ENCODE results near the gene TLCD2.
"Not testable (repeated sequence)": the region's sequence is repeated elsewhere in the genome, so short reads cannot be mapped to it uniquely, and the experiment has no call there.

TLCD2 gene

DNA sequence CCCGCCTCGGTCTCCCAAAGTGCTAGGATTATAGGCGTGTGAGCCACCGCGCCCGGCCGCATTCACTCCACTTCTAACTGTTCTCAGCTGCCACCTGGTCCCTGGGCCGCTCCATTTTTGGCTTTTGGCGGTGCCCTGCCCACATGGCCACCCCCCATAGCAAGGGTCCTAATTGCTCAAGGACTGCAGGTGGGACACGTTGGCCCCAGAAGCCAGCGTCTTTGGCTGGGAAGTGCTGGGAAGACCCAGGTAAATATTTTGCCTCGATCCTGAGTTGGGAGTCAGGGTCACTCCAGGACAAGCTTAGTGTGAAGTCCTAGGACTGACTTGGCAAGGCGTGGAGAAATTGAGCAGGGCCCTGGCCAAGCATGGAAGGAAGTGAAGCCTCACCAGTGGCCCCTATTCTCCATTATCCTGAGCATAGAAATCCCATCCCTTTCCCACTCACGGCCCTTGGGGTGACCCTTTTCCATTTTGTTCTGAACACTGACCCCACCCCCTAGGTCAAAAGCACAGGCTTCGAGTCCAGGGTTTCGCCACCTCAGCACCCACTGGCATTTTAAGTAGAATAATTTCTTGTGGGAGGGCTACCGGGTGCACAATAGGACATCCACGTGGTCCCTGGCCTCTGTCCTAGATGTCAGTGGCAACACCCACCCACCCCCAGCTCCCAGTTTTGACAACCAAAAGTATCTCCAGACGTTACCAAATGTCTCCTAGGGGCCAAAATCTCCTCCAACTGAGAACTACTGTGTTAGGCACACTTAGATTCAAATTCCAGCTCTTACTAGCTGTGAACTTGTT lies 8.4 kb upstream of the TLCD2 start:
- DNase-seq (ENCODE audit: low read depth in 2 of 2, low spot score in 1 of 2), result no peak

DNA sequence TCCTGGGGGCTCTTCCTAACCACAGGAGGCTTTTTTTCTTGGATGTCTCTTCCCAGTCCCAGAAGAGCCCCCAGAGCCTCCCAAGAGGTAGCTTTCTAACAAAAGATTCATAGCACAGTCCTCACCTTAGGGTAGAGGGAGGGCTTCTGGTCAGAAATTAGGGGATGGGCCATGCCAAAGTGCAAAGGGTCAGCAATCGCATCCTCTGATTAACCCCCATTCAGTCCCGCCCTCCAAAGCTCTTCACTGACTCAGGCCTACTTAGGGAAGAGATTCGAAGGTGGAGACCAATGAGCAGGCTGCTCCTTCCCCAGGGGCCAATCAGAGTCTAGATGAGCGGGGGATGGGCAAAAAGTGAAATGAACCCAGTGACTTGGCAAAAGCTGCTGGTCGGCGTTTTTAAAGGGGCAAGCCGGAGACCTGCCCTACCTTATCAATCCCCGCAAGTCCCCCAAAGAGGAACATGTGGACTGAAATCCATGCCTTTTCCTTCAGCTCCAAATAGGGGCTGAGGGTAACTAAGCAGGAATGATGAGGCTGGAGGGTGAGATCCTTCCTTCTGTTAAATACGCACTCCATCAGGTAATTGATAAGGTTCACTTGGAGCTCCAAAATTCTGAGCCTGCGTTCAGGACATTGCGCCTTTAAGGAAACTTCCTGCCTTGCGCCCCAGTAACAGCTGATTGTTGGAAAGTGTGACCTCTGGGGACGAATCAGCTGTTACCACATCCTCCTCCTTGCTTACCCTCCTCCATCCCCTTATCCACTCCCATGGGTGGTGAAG lies 6.9 kb upstream of the TLCD2 start:
- peak; percentile 65 to 75 for DNase-seq (ENCODE audit: low read depth in 2 of 2, low spot score in 1 of 2)

DNA sequence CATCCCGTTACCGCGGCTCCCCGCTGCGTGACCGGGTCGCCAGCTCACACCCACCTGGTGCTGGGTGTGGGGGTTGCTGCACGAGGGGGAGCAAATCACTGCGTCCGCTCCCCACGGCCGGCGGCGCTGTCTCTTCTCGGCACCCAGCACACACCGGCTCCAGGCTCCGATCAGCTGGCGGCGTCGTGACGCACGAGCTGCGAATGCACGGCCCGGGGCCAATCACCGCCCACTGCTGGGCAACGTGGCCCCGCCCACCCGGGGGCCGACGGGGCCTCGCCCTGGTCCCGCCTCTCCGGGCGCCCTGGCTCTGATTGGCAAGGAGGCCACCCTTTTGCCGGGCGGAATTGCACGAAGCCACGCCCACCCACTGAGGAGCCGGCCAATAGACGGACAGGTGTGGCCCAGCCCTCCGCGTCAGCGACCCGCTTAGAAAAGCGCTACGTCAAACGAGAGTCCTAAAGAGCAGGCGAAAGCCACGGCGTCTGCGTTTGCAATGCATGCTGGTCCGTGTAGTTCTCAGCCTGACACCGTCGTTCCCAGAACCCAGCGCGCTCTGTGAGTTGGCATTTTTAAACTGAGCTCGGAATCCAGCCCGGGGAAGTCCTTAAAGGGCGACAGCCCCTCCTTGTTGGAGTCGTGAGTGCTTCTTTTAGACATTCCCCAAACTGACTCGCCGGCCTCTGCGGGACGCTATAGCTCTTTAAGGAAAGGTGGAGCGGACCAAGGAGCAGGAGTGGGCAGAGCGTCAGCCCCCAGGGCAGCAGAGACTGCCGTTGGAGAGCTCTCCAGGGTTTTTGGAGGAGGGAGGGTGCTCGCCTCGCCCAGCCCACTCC lies 6.1 kb upstream of the TLCD2 start:
- DNase-seq (ENCODE audit: low read depth in 2 of 2, low spot score in 1 of 2), result peak; percentile 98 to 100

DNA sequence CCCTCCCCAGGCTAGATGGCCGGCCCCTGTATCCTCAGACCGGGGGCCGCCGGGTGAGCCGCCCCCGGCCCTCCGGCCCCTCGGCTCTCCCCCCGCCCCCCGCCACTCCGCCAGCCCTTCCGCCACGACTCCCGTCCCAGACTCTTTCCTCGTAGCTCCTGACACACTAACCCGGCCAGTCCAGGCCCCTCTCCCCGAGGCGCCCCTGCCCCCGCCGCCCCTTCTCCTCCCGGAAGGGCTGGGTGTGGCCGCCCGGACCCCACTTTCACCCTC lies 5.6 kb upstream of the TLCD2 start:
- DNase-seq (ENCODE audit: low read depth in 2 of 2, low spot score in 1 of 2), result no peak

DNA sequence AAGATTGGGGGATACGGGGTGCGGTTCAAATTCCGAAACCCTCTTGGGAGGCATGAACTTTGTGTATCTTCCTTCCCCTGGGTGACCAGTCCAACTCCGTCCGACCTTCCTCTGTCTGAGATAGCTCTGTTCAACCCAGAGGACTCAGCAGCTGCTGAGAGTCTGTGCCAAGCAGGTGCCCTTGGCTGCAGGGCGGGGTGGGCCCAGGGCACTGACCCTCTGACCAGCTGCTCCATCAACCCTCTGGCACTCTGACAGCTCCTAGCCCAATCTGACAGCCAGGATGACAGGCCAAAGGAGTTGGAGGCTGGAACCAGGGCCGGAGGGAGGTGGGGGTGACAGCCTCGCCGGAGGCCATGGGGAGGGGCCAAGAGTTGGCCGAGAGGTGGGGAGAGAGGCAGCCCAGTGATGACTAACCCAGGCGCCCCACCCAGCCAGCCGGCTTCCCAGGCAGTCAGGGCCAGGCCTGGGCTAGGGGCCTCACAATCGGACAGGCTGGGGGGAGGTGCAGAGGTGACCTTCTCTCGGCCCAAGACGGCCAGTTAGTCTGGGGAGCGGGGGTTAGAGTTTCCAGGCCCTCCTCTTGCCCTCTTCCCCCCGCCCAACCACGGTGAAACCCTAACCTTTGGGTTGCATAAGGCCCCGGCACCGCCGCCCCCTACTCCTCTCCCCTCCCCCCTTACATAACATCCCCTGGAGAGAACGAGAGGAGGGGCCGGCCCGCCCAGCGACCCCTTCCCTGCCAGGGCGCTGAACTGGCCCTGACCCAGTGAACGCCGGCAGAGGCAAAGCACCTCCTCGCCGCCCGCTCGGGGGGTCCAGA lies 5.0 kb upstream of the TLCD2 start:
- DNase-seq (ENCODE audit: low read depth in 2 of 2, low spot score in 1 of 2), result no peak

DNA sequence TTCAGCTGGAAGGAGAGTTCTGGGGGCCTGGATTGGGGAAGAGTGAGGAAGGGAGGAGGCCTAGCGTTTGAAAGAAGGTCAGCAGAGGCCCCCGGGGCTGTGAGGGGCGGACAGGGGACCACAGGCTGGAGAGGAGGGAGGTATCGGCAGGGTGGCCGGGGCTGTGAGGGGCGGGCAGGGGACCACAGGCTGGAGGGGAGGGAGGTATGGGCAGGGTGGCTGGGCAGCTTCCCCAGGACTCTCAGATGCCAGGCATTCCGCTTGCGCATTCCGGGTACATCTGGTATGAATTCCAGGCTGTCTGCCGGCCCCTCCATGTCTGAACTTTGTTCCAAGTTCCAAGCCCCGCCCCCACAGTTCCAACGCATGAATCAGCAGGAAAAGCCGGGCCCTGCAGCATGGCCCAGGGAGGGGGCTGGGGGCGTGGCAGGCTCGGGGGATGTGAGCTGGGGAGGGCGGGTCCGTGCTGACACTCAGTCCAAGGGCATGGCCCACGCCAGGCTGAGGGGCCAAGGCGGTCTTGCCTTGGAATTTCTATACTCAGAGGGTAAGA lies 4.3 kb upstream of the TLCD2 start:
- peak in 1 of 2 donors; percentile 22 for DNase-seq (ENCODE audit: low read depth in 2 of 2, low spot score in 1 of 2)

DNA sequence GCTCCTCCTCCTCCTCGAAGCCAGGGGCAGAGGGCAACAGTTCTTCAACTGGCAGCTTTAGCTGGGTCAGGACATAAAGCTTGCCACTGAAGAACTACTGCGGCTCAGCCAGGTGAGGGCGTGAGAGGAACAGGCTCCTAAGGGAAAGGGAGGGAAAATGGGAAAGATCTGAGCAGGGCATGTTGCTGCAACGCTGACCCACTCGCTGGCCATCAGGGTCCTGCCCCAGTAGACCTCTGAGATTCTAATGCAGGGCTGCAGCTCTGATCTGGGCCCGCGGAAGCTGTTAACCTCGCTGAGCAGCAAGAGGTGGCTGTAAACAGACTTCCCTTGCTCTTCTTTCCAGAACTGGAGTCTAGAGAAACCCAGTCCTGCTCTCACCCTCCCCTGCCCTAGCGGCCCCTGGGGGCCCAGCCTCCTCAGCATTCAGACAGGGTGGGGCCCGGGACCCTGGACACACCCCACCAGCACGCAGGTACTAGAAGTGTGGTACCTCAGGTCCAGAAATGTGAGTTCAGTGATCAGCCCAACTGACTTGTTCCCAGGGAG lies 3.8 kb upstream of the TLCD2 start:
- no peak for DNase-seq (ENCODE audit: low read depth in 2 of 2, low spot score in 1 of 2)

DNA sequence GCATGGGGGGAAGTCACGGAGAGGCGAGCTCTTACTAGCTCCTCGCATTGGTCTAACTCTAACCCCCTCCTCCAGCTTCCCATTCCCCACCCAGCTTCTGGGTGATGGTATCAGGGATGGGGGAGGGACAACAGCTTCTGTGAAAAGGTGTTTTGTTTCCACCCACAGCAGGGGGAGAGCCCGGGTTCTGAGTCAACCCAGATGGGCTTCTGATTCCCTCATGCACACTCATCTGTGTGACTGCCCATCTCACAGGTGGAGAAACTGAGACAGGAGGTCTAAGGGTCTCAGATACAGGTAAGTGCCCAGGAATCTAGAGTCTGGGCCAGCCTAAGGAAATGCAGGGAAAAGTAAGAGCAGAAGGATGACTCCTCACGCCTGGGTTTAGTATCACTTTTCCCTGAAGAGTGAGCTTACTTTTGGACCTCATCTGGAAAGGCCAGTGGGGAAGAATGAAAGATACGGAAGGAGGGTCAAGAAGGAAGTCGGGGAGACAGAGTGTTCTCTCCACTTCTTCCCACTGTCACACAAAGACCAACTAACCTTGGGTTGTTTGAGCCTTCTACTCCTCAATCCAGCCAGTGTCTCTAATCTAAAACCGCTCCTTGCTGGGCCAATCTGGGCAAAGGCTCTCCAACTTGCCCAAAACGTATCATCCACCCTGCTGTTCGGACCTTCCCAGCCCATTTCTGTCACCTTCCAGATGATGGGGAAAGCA lies 3.1 kb upstream of the TLCD2 start:
- DNase-seq (ENCODE audit: low read depth in 2 of 2, low spot score in 1 of 2), result no peak

DNA sequence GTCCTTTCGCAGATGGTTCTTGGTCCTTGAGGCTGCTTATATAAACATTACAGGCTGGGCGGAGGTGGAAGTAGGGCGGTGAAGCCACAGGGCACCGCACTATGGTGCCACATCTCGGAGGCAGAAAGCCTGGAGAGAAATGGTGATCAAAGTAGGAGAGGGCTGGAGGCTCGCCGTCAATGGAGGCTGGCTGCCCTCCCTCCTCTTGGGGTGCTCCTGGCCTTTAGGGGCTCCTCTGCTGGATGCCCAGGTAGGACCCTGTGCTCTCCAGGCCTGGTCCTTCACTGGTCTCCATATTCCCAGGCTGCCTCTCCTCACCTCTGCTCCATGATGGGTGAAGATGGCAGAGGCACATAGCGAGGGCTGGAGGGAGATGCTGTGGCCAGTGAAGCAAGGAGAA lies 2.1 kb upstream of the TLCD2 start:
- no peak for DNase-seq (ENCODE audit: low read depth in 2 of 2, low spot score in 1 of 2)

DNA sequence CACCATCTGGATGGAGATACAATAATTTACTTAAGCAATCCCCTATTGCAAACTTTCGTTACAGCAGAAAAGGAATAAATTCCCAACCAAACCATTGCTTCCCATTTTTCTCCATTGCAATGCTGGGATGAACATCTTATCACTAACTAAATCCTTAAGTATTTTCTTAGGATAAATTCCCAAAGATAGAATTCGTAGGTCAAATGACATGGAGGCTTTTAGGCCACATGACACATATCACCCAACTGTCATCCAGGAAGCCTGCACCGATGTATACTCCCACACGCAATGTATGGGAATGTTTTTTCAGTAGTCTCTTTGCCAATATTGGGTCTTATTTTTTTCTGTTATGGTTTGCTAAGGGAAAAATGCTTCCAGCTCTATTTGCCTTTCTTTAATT lies 1.6 kb upstream of the TLCD2 start:
- no peak for DNase-seq (ENCODE audit: low read depth in 2 of 2, low spot score in 1 of 2)

DNA sequence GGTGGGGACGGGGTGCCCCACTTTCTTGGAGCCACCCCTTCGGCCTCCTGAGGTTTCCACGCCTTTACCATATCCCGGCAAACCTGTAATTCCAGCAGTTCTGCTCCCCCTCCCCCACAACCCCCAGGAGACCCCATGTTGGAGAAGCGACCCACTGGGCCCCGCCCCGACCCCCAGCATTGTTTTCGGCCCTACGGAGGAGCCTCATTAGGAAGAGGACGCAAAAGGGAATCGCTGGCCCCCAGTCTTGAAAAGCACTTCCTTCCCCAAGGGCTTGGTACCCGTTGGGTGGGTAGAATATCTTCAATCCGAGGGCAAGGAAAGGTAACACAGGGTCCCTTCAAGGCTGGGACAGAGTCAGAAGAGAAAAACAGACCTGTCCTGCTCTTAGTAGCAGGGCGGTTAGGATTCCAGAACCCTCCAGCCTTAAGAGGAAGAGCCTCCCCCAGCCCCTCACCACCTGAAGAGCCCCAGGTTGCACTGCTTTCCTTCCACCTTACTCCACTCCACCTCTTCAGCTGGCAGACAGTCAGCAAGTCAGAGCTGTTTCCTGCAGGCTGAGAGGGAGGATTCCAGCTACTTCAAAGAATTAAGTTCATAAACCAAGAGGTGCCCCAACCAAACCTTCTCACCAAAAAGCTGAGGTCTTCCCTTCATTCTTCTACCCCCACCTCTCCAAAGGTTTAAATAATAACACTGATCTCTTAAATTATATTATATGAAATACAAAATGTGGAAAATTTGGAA lies 803 bp upstream of the TLCD2 start:
- no peak for DNase-seq (ENCODE audit: low read depth in 2 of 2, low spot score in 1 of 2)

DNA sequence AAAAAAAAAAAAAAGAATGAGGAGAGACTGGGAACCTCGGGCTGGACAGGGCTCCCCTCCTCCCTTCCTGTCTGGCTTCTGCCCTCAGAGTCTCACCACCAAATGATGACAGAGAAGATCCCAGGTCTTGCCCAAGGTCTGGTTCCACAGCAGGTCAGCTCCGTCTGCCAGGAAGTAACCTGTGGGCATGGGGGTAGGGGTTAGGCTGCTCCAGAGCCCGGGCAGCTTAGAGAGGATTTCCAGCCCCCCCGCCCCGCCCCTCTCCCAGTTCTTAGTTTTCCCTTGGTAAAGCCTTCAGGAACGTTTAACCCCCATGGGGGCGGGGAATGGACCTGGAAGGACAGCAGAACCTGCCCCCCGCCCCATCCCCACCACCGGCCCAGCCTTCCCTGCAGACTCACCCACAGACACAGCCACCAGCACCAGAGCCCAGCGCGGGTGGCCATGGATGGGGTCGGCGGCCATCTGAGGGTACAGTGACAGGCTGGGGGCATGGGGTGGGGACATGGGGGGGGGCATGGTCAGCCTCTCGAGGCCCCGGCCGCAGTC lies 700 bp downstream of the TLCD2 start:
- no peak for DNase-seq (ENCODE audit: low read depth in 2 of 2, low spot score in 1 of 2)

DNA sequence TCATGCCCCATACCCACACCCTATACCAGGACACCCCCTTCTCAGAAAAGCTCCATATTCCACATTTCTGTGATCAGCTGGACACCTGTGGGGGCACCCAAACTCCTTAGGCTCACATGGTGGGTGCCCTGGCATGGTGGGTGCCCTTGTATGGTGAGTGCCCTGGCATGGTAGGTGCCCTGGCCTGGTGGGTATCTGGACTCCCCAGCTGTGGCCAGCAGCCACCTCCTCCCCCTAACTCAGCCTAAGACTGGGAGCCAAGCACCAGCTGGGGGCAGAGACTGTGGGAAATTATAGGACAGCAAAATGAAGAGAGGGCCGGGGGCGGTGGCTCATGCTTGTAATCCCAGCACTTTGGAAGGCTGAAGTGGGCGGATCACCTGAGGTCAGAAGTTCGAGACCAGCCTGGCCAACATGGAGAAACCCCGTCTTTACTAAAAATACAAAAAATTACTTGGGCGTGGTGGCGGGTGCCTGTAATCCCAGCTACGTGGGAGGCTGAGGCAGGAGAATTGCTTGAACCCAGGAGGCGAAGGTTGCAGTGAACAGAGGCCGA lies 1.3 kb downstream of the TLCD2 start:
- DNase-seq (ENCODE audit: low read depth in 2 of 2, low spot score in 1 of 2), result not testable (repeated sequence)

DNA sequence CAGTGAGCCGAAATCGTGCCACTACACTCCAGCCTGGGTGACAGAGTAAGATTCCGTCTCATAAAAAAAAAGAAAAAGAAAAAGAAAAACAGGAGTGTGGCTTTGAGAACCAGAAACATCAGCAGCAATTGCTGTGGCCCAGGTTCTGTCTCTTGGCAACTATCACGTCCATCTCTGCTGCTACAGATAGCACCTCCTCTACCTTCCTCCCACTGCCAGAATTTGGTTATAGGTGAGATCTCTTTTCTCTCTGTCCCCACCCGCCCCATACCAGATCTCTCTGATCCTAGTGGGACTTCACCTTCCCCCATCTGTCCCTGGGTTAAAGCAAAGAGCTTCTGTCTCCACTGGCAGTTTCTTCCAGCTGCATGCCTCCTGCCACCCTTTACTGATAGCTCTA lies 3.1 kb downstream of the TLCD2 start:
- no peak for DNase-seq (ENCODE audit: low read depth in 2 of 2, low spot score in 1 of 2)

DNA sequence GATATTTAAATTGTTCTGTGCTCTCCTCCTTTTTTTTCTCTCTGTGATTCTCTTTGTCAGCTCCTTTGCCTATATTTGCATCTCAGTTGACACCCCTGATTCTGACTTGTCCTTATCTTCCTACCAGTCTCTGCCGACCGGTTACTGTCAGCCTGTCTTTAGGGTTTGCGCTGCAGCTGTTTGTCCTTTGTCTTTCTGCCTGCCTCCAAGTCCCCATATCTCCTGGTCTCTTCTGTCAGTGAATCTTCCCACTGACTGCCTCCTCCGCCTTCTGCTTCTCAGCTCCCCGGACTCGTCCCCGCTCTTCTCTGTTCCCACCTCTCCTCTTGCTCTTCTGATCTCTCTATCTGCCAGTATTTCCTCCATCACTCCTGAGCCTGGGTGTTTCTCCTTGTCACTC lies 5.2 kb downstream of the TLCD2 start:
- no peak for DNase-seq (ENCODE audit: low read depth in 2 of 2, low spot score in 1 of 2)

DNA sequence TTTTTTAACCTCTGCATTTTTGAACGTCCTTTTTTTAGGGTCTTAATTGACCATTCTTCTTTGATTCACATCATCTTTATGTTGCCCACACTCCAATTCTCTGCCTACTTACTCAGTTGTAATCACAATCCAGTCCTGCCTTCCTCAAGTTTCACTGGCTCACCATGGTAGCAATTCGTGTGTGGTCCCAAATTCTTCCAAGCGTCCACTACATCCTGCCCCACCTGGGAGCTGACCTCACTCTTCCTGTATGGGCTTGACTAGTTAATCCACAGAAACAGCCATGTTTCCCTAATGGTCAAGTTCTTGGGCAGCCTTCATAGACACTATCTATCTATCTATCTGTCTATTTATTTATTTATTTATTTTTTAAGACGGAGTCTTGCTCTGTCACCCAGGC lies 7.1 kb downstream of the TLCD2 start:
- DNase-seq (ENCODE audit: low read depth in 2 of 2, low spot score in 1 of 2), result no peak

DNA sequence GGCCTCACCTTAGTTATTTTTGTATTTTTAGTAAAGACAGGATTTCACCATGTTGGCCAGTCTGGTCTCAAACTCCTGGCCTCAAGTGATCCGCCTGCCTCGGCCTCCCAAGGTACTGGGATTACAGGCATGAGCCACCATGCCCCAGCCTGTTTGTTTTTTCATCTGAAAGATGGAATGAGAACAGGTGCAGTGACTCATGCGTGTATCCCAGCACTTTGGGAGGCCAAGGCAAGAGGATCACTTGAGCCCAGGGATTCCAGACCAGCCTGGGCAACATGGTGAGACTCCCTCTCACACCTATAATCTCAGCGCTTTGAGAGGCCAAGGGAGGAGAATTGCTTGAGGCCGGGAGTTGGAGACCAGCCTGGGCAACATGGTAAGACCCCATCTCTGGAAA lies 10.3 kb downstream of the TLCD2 start:
- DNase-seq (ENCODE audit: low read depth in 2 of 2, low spot score in 1 of 2), result not testable (repeated sequence)

DNA sequence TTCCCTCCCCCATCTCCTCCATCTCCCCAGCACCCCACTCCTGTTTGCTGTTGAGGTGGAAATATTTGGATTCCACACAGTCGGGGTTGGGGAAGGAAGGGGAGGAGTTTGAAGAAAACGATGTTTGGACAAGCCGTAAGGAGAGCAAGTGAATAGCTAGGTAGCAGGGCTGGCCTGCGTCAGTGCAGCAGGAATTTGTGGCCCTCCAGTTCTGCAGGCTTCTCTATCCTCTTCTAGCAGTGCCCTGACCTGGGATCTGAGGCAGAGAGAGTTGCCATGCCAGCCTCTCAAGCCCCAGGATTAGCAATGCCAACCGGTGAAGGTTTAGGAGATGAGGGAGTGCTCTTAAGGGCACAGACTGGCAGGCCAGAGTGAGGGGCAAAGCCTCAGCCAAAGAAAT lies 12.5 kb downstream of the TLCD2 start:
- no peak for DNase-seq (ENCODE audit: low read depth in 2 of 2, low spot score in 1 of 2)

DNA sequence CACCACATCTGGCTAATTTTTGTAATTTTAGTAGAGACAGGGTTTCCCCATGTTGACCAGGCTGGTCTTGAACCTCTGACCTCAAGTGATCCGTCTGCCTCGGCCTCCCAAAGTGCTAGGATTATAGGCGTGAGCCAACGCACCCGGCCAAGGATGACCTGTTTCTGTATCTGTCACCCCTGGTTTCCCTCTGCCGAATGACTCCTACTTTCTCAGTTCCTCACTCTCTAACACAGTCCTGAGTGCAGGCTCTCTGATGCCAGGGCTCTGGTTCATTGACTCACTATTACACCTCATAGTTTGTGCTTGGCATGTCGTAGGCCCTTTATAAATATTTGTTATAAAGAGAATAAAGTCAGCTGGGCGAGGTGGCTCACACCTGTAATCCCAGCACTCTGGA lies 14.8 kb downstream of the TLCD2 start:
- no peak for DNase-seq (ENCODE audit: low read depth in 2 of 2, low spot score in 1 of 2)

Measured in stimulated activated CD8-positive, alpha-beta memory T cell treated with anti-CD3 and anti-CD28 coated beads, Interleukin-4, amount 100 ng/mL, for 4 hours (primary cell).